ENCODE results near the gene PHACTR4. TPM values are rescaled to one million over a fixed set of nuclear protein-coding genes. Genes with fewer than 3 reads are reported as not detected.
"Not testable (repeated sequence)": the region's sequence is repeated elsewhere in the genome, so short reads cannot be mapped to it uniquely, and the experiment has no call there.

The PHACTR4 gene
- total RNA-seq, 4 donors from 2014 or later: 9.1 to 17.7 (median 13.4) TPM

DNA sequence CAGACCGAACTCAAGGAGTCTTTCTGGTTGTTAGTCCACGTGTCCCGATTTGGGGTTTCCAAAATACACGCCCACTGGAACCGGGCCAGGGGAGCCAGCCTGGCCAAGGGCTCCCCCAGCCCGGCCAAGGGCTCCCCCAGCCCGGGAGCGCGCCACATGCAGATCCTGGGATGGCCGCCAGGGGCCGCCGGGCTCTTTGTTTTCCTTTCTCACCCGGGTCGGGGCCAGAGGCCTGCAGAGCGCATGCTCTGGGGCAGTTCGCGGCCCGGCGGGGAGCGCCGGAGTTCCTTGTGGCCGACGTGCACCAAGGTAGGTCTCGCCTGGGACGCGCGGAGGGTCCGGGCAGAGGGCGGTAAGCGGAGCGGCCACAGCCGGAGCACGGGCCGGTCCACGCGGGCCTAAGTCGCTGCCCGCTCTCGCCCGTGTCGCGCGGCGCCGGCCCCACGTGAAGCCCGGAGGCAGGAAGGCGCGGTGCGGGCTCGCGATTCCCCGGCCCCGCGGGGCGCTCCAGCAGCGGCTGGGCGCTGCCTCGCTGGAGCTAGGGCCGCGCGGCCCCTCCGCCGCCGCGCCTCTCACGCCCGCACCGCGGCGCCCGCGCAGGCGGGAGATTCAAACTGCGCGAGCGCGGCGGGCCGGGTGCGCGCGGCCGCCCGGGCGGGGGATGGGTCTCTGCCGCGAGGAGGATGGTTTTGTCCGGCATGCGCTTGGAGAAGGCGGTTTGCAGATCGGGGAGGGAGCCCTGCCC lies 148.6 kb downstream of the PHACTR4 start:
- peak; percentile 45 to 63 for TF ChIP-seq POLR2A (IDR thresholded peaks at IDR 0.05)
- TF ChIP-seq, protein P1, sequence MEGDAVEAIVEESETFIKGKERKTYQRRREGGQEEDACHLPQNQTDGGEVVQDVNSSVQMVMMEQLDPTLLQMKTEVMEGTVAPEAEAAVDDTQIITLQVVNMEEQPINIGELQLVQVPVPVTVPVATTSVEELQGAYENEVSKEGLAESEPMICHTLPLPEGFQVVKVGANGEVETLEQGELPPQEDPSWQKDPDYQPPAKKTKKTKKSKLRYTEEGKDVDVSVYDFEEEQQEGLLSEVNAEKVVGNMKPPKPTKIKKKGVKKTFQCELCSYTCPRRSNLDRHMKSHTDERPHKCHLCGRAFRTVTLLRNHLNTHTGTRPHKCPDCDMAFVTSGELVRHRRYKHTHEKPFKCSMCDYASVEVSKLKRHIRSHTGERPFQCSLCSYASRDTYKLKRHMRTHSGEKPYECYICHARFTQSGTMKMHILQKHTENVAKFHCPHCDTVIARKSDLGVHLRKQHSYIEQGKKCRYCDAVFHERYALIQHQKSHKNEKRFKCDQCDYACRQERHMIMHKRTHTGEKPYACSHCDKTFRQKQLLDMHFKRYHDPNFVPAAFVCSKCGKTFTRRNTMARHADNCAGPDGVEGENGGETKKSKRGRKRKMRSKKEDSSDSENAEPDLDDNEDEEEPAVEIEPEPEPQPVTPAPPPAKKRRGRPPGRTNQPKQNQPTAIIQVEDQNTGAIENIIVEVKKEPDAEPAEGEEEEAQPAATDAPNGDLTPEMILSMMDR (IDR thresholded peaks at IDR 0.05 in 4 of 5, conservative IDR thresholded peaks at IDR 0.05 in 1 of 5): peak; percentile 98 to 100 (median 99)
- peak; percentile 90 to 91 for ATAC-seq
- H3K27ac ChIP-seq: peak overlapping the region; percentile 65 to 92 (median 82)
- peaks cover 0 to 10% of the 10 kb centered on the region in 2 donors for H3K36me3 ChIP-seq
- peak overlapping the region; percentile 58 to 93 (median 67) for H3K4me3 ChIP-seq
- intact Hi-C loops (cut with DNase I; ENCODE audit: low total_unique reads) (loop anchor here (1.0 to 10.0 kb wide), 6 partner anchors 35 to 667 kb away; partner anchors contain the start of genes SRSF4, TRNAU1AP and YTHDF2), in situ Hi-C loops (cut with MboI; ENCODE audit: low sequenced_read_pairs in 4 of 4) (loop anchor here (5.0 to 25.0 kb wide), 5 partner anchors 84 to 369 kb away; no protein-coding TSS in a partner anchor)
- H3K27me3 ChIP-seq: no peaks in the 10 kb centered on the region
- no peaks in the 10 kb centered on the region for H3K9me3 ChIP-seq
- H3K4me1 ChIP-seq: peaks cover 5 to 13% of the 10 kb centered on the region in 2 donors
- peak; percentile 79 to 85 for DNase-seq

DNA sequence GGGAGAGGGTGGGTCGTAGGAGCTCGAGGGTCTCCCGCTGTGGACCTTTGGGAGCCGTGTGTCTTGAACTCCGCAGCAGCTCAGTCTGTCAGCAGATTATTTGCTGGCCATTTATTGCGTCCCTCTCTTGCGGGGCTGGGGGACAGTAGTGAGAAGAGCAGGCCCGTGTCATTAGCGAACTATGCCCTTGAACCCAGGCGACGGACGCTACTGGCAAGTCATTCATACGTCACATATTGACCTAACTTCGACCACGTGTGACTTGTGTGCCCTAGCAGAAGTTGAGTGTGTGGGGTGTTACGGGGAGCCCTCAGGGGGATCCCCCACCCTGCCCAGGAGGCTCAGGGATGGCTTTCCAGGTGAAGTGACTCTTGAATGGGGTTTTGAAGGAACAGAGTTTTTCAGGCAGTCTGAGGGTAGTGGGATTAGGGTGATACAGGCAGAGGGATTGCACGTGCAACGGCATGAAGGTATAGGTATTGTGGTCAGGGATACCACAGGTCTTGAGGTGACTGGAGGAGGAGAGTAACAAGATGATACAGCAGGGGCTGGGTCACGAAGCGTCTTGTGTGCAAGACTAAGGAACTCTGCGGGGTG lies 149.3 kb downstream of the PHACTR4 start:
- TF ChIP-seq, protein P1 (IDR thresholded peaks at IDR 0.05 in 4 of 5, conservative IDR thresholded peaks at IDR 0.05 in 1 of 5): no peak
- TF ChIP-seq POLR2A (IDR thresholded peaks at IDR 0.05): no peak
- Histone ChIP-seq H3K27me3 (no peaks in the 10 kb centered on the region), H3K27ac (peak overlapping the region; percentile 43 to 92 (median 76)), H3K4me3 (peak overlapping the region; percentile 58 to 93 (median 67)), H3K36me3 (peaks cover 0 to 5% of the 10 kb centered on the region in 2 donors), H3K4me1 (peaks cover 5 to 13% of the 10 kb centered on the region in 2 donors), H3K9me3 (no peaks in the 10 kb centered on the region)
- in situ Hi-C loops (cut with MboI; ENCODE audit: low sequenced_read_pairs in 4 of 4): loop anchor here (5.0 to 25.0 kb wide), 5 partner anchors 83 to 368 kb away; no protein-coding TSS in a partner anchor
- ATAC-seq (no peak), DNase-seq (no peak)
- intact Hi-C loops (cut with DNase I; ENCODE audit: low total_unique reads): loop anchor here (1.0 to 10.0 kb wide), 6 partner anchors 34 to 666 kb away; partner anchors contain the start of genes SRSF4, TRNAU1AP and YTHDF2

DNA sequence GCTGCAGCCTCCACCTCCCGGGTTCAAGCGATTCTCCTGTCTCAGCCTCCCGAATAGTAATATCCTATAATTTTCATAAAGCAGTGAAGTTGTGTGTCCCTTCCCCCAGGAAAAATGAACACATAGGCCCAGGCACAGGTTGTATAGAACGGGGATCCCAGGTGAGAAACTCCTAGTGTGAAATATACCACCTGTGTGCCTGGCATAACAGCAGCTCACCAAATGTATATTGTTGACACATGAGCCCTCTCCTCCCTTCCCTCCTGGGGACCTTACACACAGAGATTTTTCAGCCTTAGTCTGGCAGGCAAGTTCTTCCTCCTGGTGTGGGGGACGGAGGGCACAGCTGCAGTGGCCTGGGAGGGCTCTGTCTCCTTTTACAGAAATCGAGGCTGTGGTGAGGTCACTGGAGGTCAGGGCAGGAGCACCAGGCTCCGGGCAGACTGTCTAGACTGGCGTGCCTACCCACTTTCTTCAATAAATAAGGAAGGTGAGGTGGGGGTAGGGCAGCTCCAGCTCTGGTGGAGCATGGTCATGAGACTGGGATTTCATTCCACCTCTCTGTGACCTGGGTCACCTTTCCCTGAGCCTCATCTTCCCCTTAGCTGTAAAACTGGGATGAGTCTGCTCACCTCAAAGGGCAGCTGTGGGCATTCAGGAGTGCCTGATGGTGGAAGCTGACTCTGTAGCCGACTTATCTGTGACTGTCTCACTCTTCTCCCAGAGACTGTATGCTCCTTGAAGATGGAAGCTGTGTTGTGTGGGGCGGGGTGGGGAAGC lies 150.6 kb downstream of the PHACTR4 start:
- peaks cover 5 to 13% of the 10 kb centered on the region in 2 donors for H3K4me1 ChIP-seq
- no peak overlapping the region for H3K4me3 ChIP-seq
- H3K27ac ChIP-seq: no peak overlapping the region
- intact Hi-C loops (cut with DNase I; ENCODE audit: low total_unique reads): loop anchor here (2.0 to 10.0 kb wide), 3 partner anchors 83 to 665 kb away; partner anchors contain the start of genes SRSF4 and YTHDF2
- no peak for DNase-seq
- H3K9me3 ChIP-seq: no peaks in the 10 kb centered on the region
- no peaks in the 10 kb centered on the region for H3K27me3 ChIP-seq
- in situ Hi-C loops (cut with MboI; ENCODE audit: low sequenced_read_pairs in 4 of 4): loop anchor here (5.0 to 25.0 kb wide), 5 partner anchors 82 to 367 kb away; no protein-coding TSS in a partner anchor
- TF ChIP-seq, protein P1 (IDR thresholded peaks at IDR 0.05 in 4 of 5, conservative IDR thresholded peaks at IDR 0.05 in 1 of 5): no peak
- no peak for TF ChIP-seq POLR2A (IDR thresholded peaks at IDR 0.05)
- H3K36me3 ChIP-seq: no peaks in the 10 kb centered on the region
- no peak for ATAC-seq

DNA sequence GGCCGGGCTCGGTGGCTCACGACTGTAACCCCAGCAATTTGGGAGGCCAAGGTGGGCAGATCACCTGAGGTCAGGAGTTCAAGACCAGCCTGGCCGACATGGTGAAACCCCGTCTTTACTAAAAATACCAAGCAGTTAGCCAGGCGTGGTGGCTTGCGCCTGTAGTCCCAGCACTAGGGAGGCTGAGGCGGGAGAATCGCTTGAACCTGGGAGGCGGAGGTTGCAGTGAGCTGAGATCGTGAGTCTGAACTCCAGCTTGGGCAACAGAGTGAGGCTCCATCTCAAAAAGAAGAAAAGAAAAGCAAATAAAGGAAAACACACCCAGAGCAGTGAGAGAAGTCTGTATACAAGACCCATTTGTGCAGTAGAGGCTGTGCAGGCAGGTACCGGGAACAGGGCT lies 151.3 kb downstream of the PHACTR4 start:
- intact Hi-C loops (cut with DNase I; ENCODE audit: low total_unique reads); H3K27me3 ChIP-seq; DNase-seq; H3K27ac ChIP-seq; ATAC-seq; H3K9me3 ChIP-seq; H3K36me3 ChIP-seq; H3K4me3 ChIP-seq: not testable (repeated sequence)
- H3K4me1 ChIP-seq: peaks cover 5 to 13% of the 10 kb centered on the region in 2 donors
- in situ Hi-C loops (cut with MboI; ENCODE audit: low sequenced_read_pairs in 4 of 4): loop anchor here in 2 of 4 donors (10.0 to 25.0 kb wide), 3 partner anchors 92 to 367 kb away; no protein-coding TSS in a partner anchor

Data from gastrocnemius medialis (tissue), 4 donors.